Liver (tissue), 9 donors: ENCODE data around the gene BRF1. TPM values are rescaled to one million over a fixed set of nuclear protein-coding genes. Genes with fewer than 3 reads are reported as not detected.

ENCODE experiments used
- DNase-seq: peaks from one replicate; pipeline ENCODE4 v3.0.0-alpha.2; 2017; ENCODE audit warnings: low spot score
- H3K27ac ChIP-seq, 2 donors: one replicate each; pipeline ENCODE4 v1.7.0; 2013; ENCODE audit warnings: inconsistent platforms in 2 of 2, low read length in 2 of 2, control low read depth in 1 of 2, low read depth in 1 of 2, mild to moderate bottlenecking in 1 of 2
- H3K27me3 ChIP-seq, 4 donors: one replicate each; pipeline versions ENCODE4 v1.6.1 to v1.7.0; 2013; ENCODE audit warnings: low read length in 3 of 4, inconsistent platforms in 1 of 4, mild to moderate bottlenecking in 1 of 4, moderate library complexity in 1 of 4; ENCODE audit not compliant: control insufficient read depth in 4 of 4, insufficient read depth in 4 of 4
- H3K36me3 ChIP-seq, 4 donors: one replicate each; pipeline versions ENCODE4 v1.6.1 to v1.7.0; 2013; ENCODE audit warnings: low read length in 3 of 4, mild to moderate bottlenecking in 3 of 4, low read depth in 1 of 4, moderate library complexity in 1 of 4; ENCODE audit not compliant: control insufficient read depth in 4 of 4, insufficient read depth in 3 of 4
- H3K4me1 ChIP-seq, 4 donors: one replicate each; pipeline versions ENCODE4 v1.6.1 to v1.7.0; 2013; ENCODE audit warnings: low read length in 3 of 4, mild to moderate bottlenecking in 3 of 4, moderate library complexity in 1 of 4; ENCODE audit not compliant: control insufficient read depth in 4 of 4, insufficient read depth in 4 of 4
- H3K4me3 ChIP-seq, 3 donors: one replicate each; pipeline versions ENCODE4 v1.6.1 to v1.7.0; 2013; ENCODE audit warnings: low read length in 3 of 3, control low read depth in 1 of 3, low read depth in 1 of 3, mild to moderate bottlenecking in 1 of 3
- H3K9ac ChIP-seq, 2 donors: one replicate each; pipeline ENCODE4 v1.7.0; 2013; ENCODE audit warnings: low read length in 2 of 2, mild to moderate bottlenecking in 2 of 2, moderate library complexity in 2 of 2, control low read depth in 1 of 2, low read depth in 1 of 2
- H3K9me3 ChIP-seq, 4 donors: one replicate each; pipeline versions ENCODE4 v1.6.1 to v1.7.0; 2013; ENCODE audit warnings: low read length in 3 of 4; ENCODE audit not compliant: control insufficient read depth in 4 of 4
- ATF3 ChIP-seq: IDR thresholded peaks from 2 replicates; pipeline ENCODE4 v1.6.1; 2016; ENCODE audit warnings: antibody characterized with exemption
- CTCF ChIP-seq: fragments of 150-350 bp; IDR thresholded peaks from 2 replicates; pipeline ENCODE4 v1.5.1; 2017; ENCODE audit warnings: improper control_type of control experiment, low read depth, low read length; ENCODE audit not compliant: missing input control
- EGR1 ChIP-seq, 2 donors: IDR thresholded peaks; 2 replicates each; pipeline ENCODE4 v1.6.1; 2016 to 2018; ENCODE audit warnings: antibody characterized with exemption in 2 of 2, low read depth in 2 of 2
- FOXA1 ChIP-seq: IDR thresholded peaks from 2 replicates; pipeline ENCODE4 v1.6.1; 2016; ENCODE audit warnings: antibody characterized with exemption
- FOXA2 ChIP-seq: IDR thresholded peaks from 2 replicates; pipeline ENCODE4 v1.6.1; 2016; ENCODE audit warnings: antibody characterized with exemption
- GABPA ChIP-seq, 2 donors: IDR thresholded peaks in 1 of 2; conservative IDR thresholded peaks in 1 of 2; 2 replicates each; pipeline ENCODE4 v1.6.1; 2016; ENCODE audit warnings: antibody characterized with exemption in 2 of 2, mild to moderate bottlenecking in 1 of 2, moderate library complexity in 1 of 2
- HNF4A ChIP-seq, 2 donors: conservative IDR thresholded peaks; 2 replicates each; pipeline ENCODE4 v1.6.1; 2016; ENCODE audit warnings: antibody characterized with exemption in 2 of 2, mild to moderate bottlenecking in 2 of 2
- HNF4G ChIP-seq: IDR thresholded peaks from 2 replicates; pipeline ENCODE4 v1.6.1; 2016; ENCODE audit warnings: antibody characterized with exemption
- MAX ChIP-seq: IDR thresholded peaks from 2 replicates; pipeline ENCODE4 v1.6.1; 2016; ENCODE audit warnings: antibody characterized with exemption
- NR2F2 ChIP-seq: IDR thresholded peaks from 2 replicates; pipeline ENCODE4 v1.6.1; 2016; ENCODE audit warnings: antibody characterized with exemption
- RAD21 ChIP-seq, 2 donors: IDR thresholded peaks; 2 replicates each; pipeline ENCODE4 v1.6.1; 2016; ENCODE audit warnings: antibody characterized with exemption in 2 of 2, mild to moderate bottlenecking in 2 of 2
- REST ChIP-seq: IDR thresholded peaks from 2 replicates; pipeline ENCODE4 v1.6.1; 2016; ENCODE audit warnings: antibody characterized with exemption, mild to moderate bottlenecking
- RXRA ChIP-seq, 2 donors: IDR thresholded peaks; 2 replicates each; pipeline ENCODE4 v1.6.1; 2017 to 2018; ENCODE audit warnings: antibody characterized with exemption in 2 of 2, mild to moderate bottlenecking in 1 of 2
- SP1 ChIP-seq: IDR thresholded peaks from 2 replicates; pipeline ENCODE4 v1.6.1; 2018; ENCODE audit warnings: antibody characterized with exemption, mild to moderate bottlenecking
- TAF1 ChIP-seq: conservative IDR thresholded peaks from 2 replicates; pipeline ENCODE4 v1.6.1; 2016; ENCODE audit warnings: antibody characterized with exemption, mild to moderate bottlenecking
- YY1 ChIP-seq: IDR thresholded peaks from 2 replicates; pipeline ENCODE4 v1.6.1; 2016; ENCODE audit warnings: antibody characterized with exemption, mild to moderate bottlenecking
- WGBS: extraction: QIAGEN DNeasy Blood & Tissue Kit; methylation state at CpG from one replicate; pipeline ENCODE4 v1.1.7; 2013; 5-methylcytosine and 5-hydroxymethylcytosine counted together
- polyA plus RNA-seq, 2 donors: library from polyadenylated mRNA; stranded (reverse) in 1 of 2; unstranded in 1 of 2; fragments of 200-250 nt in 1 of 2; fragments of >200 nt in 1 of 2; fragmentation: Nextera tagmentation in 1 of 2; extraction: Ambion mirVana in 1 of 2; gene quantifications; one replicate each; pipeline versions ENCODE4 v1.2.1 to v1.2.3, GENCODE V29; 2013 to 2015
- total RNA-seq, 2 donors: library from RNA; depleted of rRNA; stranded (reverse); fragments of >200 nt; gene quantifications; one replicate each; pipeline ENCODE4 v1.2.3, GENCODE V29; 2014
- TF ChIP-seq, protein P1 (sequence below): IDR thresholded peaks from 2 replicates; pipeline ENCODE4 v1.6.1; 2016; ENCODE audit warnings: antibody characterized with exemption
- donor health status: healthy.
- donor health status: healthy.
- donor health status: healthy.
- donor health status: healthy.
- donor health status: healthy.

BRF1 gene
- total and polyA plus RNA-seq, 4 donors = 4.6 to 24.1 (median 10.6) TPM

GRCh38 chr14:105329411-105330150, 28.8 kb upstream of the BRF1 start:
- DNase-seq = no peak
- H3K27me3 ChIP-seq = no peaks in the 10 kb centered on the region
- H3K4me3 ChIP-seq = no peak overlapping the region
- WGBS = 94% methylated on average over 17 of the region's 17 CpGs
- H3K36me3 ChIP-seq = no peaks in the 10 kb centered on the region
- H3K9me3 ChIP-seq = no peaks in the 10 kb centered on the region
- no peak overlapping the region for H3K27ac ChIP-seq
- TF ChIP-seq NR2F2 (no peak), MAX (no peak), SP1 (no peak), REST (no peak), RXRA (IDR thresholded peaks at IDR 0.05) (no peak), HNF4A (conservative IDR thresholded peaks at IDR 0.05) (no peak), ATF3 (no peak), CTCF (no peak), FOXA2 (no peak), YY1 (no peak), HNF4G (no peak), EGR1 (IDR thresholded peaks at IDR 0.05; ENCODE audit: low read depth in 2 of 2) (no peak), TAF1 (no peak), GABPA (IDR thresholded peaks at IDR 0.05 in 1 of 2, conservative IDR thresholded peaks at IDR 0.05 in 1 of 2) (no peak), FOXA1 (no peak), RAD21 (IDR thresholded peaks at IDR 0.05) (no peak)
- TF ChIP-seq, protein P1, sequence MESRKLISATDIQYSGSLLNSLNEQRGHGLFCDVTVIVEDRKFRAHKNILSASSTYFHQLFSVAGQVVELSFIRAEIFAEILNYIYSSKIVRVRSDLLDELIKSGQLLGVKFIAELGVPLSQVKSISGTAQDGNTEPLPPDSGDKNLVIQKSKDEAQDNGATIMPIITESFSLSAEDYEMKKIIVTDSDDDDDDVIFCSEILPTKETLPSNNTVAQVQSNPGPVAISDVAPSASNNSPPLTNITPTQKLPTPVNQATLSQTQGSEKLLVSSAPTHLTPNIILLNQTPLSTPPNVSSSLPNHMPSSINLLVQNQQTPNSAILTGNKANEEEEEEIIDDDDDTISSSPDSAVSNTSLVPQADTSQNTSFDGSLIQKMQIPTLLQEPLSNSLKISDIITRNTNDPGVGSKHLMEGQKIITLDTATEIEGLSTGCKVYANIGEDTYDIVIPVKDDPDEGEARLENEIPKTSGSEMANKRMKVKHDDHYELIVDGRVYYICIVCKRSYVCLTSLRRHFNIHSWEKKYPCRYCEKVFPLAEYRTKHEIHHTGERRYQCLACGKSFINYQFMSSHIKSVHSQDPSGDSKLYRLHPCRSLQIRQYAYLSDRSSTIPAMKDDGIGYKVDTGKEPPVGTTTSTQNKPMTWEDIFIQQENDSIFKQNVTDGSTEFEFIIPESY = no peak
- H3K4me1 ChIP-seq = peaks cover 19 to 42% (median 34%) of the 10 kb centered on the region in 4 donors
- no peak overlapping the region for H3K9ac ChIP-seq
